ENCODE measurements around the gene DDX43.

The DDX43 gene

DNA sequence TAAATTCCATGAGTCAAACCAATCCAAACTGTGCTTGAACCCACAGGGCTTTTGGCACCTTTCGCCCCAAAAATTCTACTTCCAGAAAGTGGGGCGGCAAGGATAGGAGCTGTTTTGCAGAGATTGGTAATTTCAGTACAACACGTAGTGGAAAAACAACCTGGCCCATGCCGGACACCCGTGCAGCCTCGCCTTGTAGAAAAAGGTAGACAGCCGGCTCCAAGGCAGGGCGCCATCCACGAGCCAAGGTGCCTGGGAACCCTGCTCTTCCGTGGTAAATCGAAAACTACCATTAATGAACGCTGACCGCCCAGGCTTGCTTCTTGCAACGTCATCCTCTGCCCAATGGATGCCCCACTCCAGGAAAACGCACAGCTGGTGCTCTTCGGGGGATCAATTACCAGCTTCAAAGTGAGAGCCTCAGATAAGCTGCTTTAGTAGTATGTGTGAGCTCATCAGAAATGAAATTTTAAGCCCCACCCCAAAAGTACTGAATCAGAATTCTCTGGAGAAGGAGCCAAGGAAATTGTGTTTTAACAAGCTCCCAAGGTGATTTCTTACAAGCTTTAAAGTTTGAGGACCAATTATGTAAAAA is 26.8 kb upstream of the DDX43 start:
- no peaks in the 10 kb centered on the region for H3K79me2 ChIP-seq (ENCODE audit: low read length)
- H4K20me1 ChIP-seq (ENCODE audit: insufficient read depth, low read length): no peaks in the 10 kb centered on the region
- H3K4me3 ChIP-seq (ENCODE audit: low read length): no peak overlapping the region
- H3K9me3 ChIP-seq (replicated peaks; ENCODE audit: insufficient read depth, low read length): no peaks in the 10 kb centered on the region
- no peaks in the 10 kb centered on the region for H3K4me1 ChIP-seq (ENCODE audit: low read length)
- H2AFZ ChIP-seq (ENCODE audit: low read length): no peak overlapping the region
- no peak overlapping the region for H3K27ac ChIP-seq (ENCODE audit: low read length)
- no peak overlapping the region for H3K4me2 ChIP-seq (ENCODE audit: low read depth, low read length)
- DNase-seq: no peak
- H3F3A ChIP-seq (ENCODE audit: insufficient read depth, low read length): no peaks in the 10 kb centered on the region
- no peak overlapping the region for H3K9ac ChIP-seq (ENCODE audit: low read length)
- H3K27me3 ChIP-seq (replicated peaks; ENCODE audit: insufficient read depth, low read length): no peaks in the 10 kb centered on the region
- no peaks in the 10 kb centered on the region for H3K36me3 ChIP-seq (replicated peaks; ENCODE audit: insufficient read depth, low read length)
- no peaks in the 10 kb centered on the region for H3K9me2 ChIP-seq (replicated peaks; ENCODE audit: insufficient read depth, low read length)
- TF ChIP-seq EZH2 (optimal IDR thresholded peaks at IDR 0.05; ENCODE audit: low read depth, low read length): no peak
- TF ChIP-seq EZH2phosphoT487 (IDR thresholded peaks at IDR 0.05; ENCODE audit: low read length): no peak
- TF ChIP-seq, protein P1, sequence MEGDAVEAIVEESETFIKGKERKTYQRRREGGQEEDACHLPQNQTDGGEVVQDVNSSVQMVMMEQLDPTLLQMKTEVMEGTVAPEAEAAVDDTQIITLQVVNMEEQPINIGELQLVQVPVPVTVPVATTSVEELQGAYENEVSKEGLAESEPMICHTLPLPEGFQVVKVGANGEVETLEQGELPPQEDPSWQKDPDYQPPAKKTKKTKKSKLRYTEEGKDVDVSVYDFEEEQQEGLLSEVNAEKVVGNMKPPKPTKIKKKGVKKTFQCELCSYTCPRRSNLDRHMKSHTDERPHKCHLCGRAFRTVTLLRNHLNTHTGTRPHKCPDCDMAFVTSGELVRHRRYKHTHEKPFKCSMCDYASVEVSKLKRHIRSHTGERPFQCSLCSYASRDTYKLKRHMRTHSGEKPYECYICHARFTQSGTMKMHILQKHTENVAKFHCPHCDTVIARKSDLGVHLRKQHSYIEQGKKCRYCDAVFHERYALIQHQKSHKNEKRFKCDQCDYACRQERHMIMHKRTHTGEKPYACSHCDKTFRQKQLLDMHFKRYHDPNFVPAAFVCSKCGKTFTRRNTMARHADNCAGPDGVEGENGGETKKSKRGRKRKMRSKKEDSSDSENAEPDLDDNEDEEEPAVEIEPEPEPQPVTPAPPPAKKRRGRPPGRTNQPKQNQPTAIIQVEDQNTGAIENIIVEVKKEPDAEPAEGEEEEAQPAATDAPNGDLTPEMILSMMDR (IDR thresholded peaks at IDR 0.05; ENCODE audit: low read length): no peak

DNA sequence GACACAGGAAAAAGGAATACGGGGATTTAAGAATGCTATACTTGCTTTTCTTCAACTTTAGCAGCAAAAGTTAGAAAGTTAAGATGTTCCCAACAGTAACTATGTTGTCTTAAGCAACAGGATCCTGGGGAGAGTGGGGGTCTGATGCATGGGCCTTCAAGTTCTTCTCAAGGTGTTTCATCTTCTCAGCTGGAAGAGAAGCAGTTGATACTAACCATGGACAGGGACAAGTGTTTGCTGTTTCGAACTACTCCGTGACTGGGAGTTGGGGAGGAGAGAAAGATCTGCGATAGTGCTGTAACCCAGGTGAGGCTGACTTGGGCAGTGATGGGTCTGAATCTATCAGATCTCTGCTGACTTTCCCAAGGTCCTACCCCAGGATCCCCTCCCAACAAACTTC is 26.0 kb upstream of the DDX43 start:
- no peaks in the 10 kb centered on the region for H3K9me2 ChIP-seq (replicated peaks; ENCODE audit: insufficient read depth, low read length)
- no peak overlapping the region for H3K9ac ChIP-seq (ENCODE audit: low read length)
- no peak overlapping the region for H3K27ac ChIP-seq (ENCODE audit: low read length)
- no peak for DNase-seq
- no peaks in the 10 kb centered on the region for H3K27me3 ChIP-seq (replicated peaks; ENCODE audit: insufficient read depth, low read length)
- H3F3A ChIP-seq (ENCODE audit: insufficient read depth, low read length): no peaks in the 10 kb centered on the region
- H4K20me1 ChIP-seq (ENCODE audit: insufficient read depth, low read length): no peaks in the 10 kb centered on the region
- H3K9me3 ChIP-seq (replicated peaks; ENCODE audit: insufficient read depth, low read length): no peaks in the 10 kb centered on the region
- H3K4me2 ChIP-seq (ENCODE audit: low read depth, low read length): no peak overlapping the region
- H3K4me3 ChIP-seq (ENCODE audit: low read length): no peak overlapping the region
- H3K36me3 ChIP-seq (replicated peaks; ENCODE audit: insufficient read depth, low read length): no peaks in the 10 kb centered on the region
- TF ChIP-seq, protein P1 (IDR thresholded peaks at IDR 0.05; ENCODE audit: low read length): no peak
- TF ChIP-seq EZH2phosphoT487 (IDR thresholded peaks at IDR 0.05; ENCODE audit: low read length): no peak
- no peak for TF ChIP-seq EZH2 (optimal IDR thresholded peaks at IDR 0.05; ENCODE audit: low read depth, low read length)
- no peaks in the 10 kb centered on the region for H3K79me2 ChIP-seq (ENCODE audit: low read length)
- H3K4me1 ChIP-seq (ENCODE audit: low read length): no peaks in the 10 kb centered on the region
- no peak overlapping the region for H2AFZ ChIP-seq (ENCODE audit: low read length)

DNA sequence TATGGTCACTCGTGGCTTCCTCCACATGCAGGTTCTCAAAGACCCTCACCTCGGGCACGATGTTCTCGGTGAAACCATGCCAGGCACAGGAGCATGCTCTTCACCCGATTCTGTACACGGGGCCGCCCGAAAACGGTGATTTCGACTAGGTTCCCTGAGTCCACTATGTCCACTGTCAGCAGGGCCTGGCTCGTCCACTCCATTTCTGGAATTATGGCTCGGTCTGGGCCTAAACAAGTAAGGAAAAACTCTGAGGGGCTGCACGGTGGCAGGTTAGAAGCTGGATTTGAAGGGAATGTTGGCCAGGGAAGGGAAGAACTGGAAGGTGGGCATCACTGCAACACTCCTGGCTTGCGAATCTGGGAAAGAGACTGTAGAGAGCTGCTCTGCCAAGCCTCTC is 25.5 kb upstream of the DDX43 start:
- DNase-seq: no peak
- Histone ChIP-seq H3K4me2 (ENCODE audit: low read depth, low read length) (no peak overlapping the region), H3K9ac (ENCODE audit: low read length) (no peak overlapping the region), H3K27ac (ENCODE audit: low read length) (no peak overlapping the region), H3K27me3 (replicated peaks; ENCODE audit: insufficient read depth, low read length) (no peaks in the 10 kb centered on the region), H3K9me3 (replicated peaks; ENCODE audit: insufficient read depth, low read length) (no peaks in the 10 kb centered on the region), H3K4me1 (ENCODE audit: low read length) (no peaks in the 10 kb centered on the region), H3K79me2 (ENCODE audit: low read length) (no peaks in the 10 kb centered on the region), H3F3A (ENCODE audit: insufficient read depth, low read length) (no peaks in the 10 kb centered on the region), H2AFZ (ENCODE audit: low read length) (no peak overlapping the region), H4K20me1 (ENCODE audit: insufficient read depth, low read length) (no peaks in the 10 kb centered on the region), H3K9me2 (replicated peaks; ENCODE audit: insufficient read depth, low read length) (no peaks in the 10 kb centered on the region), H3K4me3 (ENCODE audit: low read length) (no peak overlapping the region), H3K36me3 (replicated peaks; ENCODE audit: insufficient read depth, low read length) (no peaks in the 10 kb centered on the region)
- TF ChIP-seq EZH2phosphoT487 (IDR thresholded peaks at IDR 0.05; ENCODE audit: low read length) (no peak), EZH2 (optimal IDR thresholded peaks at IDR 0.05; ENCODE audit: low read depth, low read length) (no peak)
- TF ChIP-seq, protein P1 (IDR thresholded peaks at IDR 0.05; ENCODE audit: low read length): no peak
